RWPE2 (cell line): ENCODE results near the gene THSD8.

Source experiments
- ATAC-seq: fragments of 200-7000 bp; cut with Tn5 transposase; 3 replicates; pipeline ENCODE4 v1.9.1; 2021; ENCODE audit warnings: low read depth
- DNase-seq: peaks from one replicate; pipeline ENCODE4 v3.0.0-alpha.2; 2020; ENCODE audit warnings: low spot score
- H3K27ac ChIP-seq: fragments of 450-650 bp; 2 replicates; pipeline ENCODE4 v1.5.1; 2017; ENCODE audit warnings: mild to moderate bottlenecking; ENCODE audit not compliant: poor library complexity, severe bottlenecking
- H3K27me3 ChIP-seq: fragments of 250-450 bp; sonication (Bioruptor Pico); 2 replicates; pipeline ENCODE4 v1.5.1; 2021; ENCODE audit warnings: mild to moderate bottlenecking, moderate library complexity; ENCODE audit not compliant: insufficient read depth, poor library complexity, severe bottlenecking
- H3K36me3 ChIP-seq: fragments of 250-450 bp; sonication (Bioruptor Pico); 2 replicates; pipeline ENCODE4 v1.5.1; 2020; ENCODE audit warnings: low read depth, mild to moderate bottlenecking, moderate library complexity
- H3K4me1 ChIP-seq: fragments of 250-450 bp; sonication (Bioruptor Pico); 2 replicates; pipeline ENCODE4 v1.5.1; 2021; ENCODE audit warnings: mild to moderate bottlenecking, moderate library complexity; ENCODE audit not compliant: insufficient read depth, poor library complexity, severe bottlenecking
- H3K4me3 ChIP-seq: fragments of 250-450 bp; sonication (Bioruptor Pico); 2 replicates; pipeline ENCODE4 v1.5.1; 2021; ENCODE audit warnings: mild to moderate bottlenecking, moderate library complexity; ENCODE audit not compliant: severe bottlenecking
- H3K9me3 ChIP-seq: fragments of 250-450 bp; sonication (Bioruptor Pico); 2 replicates; pipeline ENCODE4 v1.5.1; 2021; ENCODE audit warnings: mild to moderate bottlenecking, moderate library complexity; ENCODE audit not compliant: severe bottlenecking
- CTCF ChIP-seq: fragments of 450-650 bp; IDR thresholded peaks from one replicate; pipeline ENCODE4 v1.5.1; 2017; ENCODE audit warnings: mild to moderate bottlenecking, moderate library complexity; ENCODE audit not compliant: poor library complexity, severe bottlenecking

The THSD8 gene

GRCh38 chr19:12786141-12786870 lies 15.6 kb upstream of the THSD8 start:
- DNase-seq, result no peak
- Histone ChIP-seq H3K27ac (peak overlapping the region; percentile 99), H3K36me3 (no peaks in the 10 kb centered on the region), H3K4me1 (peaks cover 59% of the 10 kb centered on the region), H3K27me3 (no peaks in the 10 kb centered on the region), H3K9me3 (no peaks in the 10 kb centered on the region), H3K4me3 (no peak overlapping the region)
- no peak for ATAC-seq
- no peak for TF ChIP-seq CTCF

GRCh38 chr19:12786952-12787351 lies 14.9 kb upstream of the THSD8 start:
- H3K4me1 ChIP-seq, result peaks cover 59% of the 10 kb centered on the region
- H3K4me3 ChIP-seq, result no peak overlapping the region
- H3K9me3 ChIP-seq, result no peaks in the 10 kb centered on the region
- no peak for ATAC-seq
- peak overlapping the region; percentile 99 for H3K27ac ChIP-seq
- H3K36me3 ChIP-seq, result peaks cover 3% of the 10 kb centered on the region
- H3K27me3 ChIP-seq, result no peaks in the 10 kb centered on the region
- TF ChIP-seq CTCF, result no peak
- no peak for DNase-seq

GRCh38 chr19:12787458-12787857 lies 14.4 kb upstream of the THSD8 start:
- Histone ChIP-seq H3K4me1 (peaks cover 59% of the 10 kb centered on the region), H3K27me3 (no peaks in the 10 kb centered on the region), H3K9me3 (no peaks in the 10 kb centered on the region), H3K4me3 (no peak overlapping the region), H3K36me3 (peaks cover 8% of the 10 kb centered on the region), H3K27ac (peak overlapping the region; percentile 99)
- DNase-seq (no peak), ATAC-seq (no peak)
- no peak for TF ChIP-seq CTCF

- DNase-seq (no peak), ATAC-seq (no peak)
- peaks cover 57% of the 10 kb centered on the region for H3K4me1 ChIP-seq
- peak overlapping the region; percentile 99 for H3K27ac ChIP-seq
- TF ChIP-seq CTCF, result no peak
- H3K36me3 ChIP-seq, result peaks cover 15% of the 10 kb centered on the region
- no peaks in the 10 kb centered on the region for H3K27me3 ChIP-seq
- H3K4me3 ChIP-seq, result no peak overlapping the region
- H3K9me3 ChIP-seq, result no peaks in the 10 kb centered on the region
Measured at GRCh38 chr19:12788042-12788681, 13.7 kb upstream of the THSD8 start.

- Histone ChIP-seq H3K36me3 (peaks cover 16% of the 10 kb centered on the region), H3K4me1 (peaks cover 53% of the 10 kb centered on the region), H3K27me3 (no peaks in the 10 kb centered on the region), H3K4me3 (peak overlapping the region; percentile 81), H3K9me3 (no peaks in the 10 kb centered on the region), H3K27ac (peak overlapping the region; percentile 99)
- DNase-seq (peak; percentile 83), ATAC-seq (no peak)
- TF ChIP-seq CTCF, result no peak
Measured at GRCh38 chr19:12788682-12789097, 13.2 kb upstream of the THSD8 start.
